Measurements from ENCODE around the gene LYZL1.
"Not testable (repeated sequence)": the region's sequence is repeated elsewhere in the genome, so short reads cannot be mapped to it uniquely, and the experiment has no call there.

LYZL1 gene

GRCh38 chr10:29310463-29310862 is 21.6 kb downstream of the LYZL1 start:
- not testable (repeated sequence) for FAIRE-seq

- no peak for FAIRE-seq
These were observed 24.2 kb downstream of the LYZL1 start for GRCh38 chr10:29313071-29313470.

- no peak for FAIRE-seq
These were observed 25.9 kb downstream of the LYZL1 start for GRCh38 chr10:29314726-29315125.

GRCh38 chr10:29315814-29316213 is 26.9 kb downstream of the LYZL1 start:
- no peak for FAIRE-seq

- no peak for FAIRE-seq
These were observed 27.6 kb downstream of the LYZL1 start for GRCh38 chr10:29316308-29317026.

GRCh38 chr10:29317027-29317420 is 28.2 kb downstream of the LYZL1 start:
- FAIRE-seq: no peak

- FAIRE-seq: peak; percentile 61
These were observed 28.7 kb downstream of the LYZL1 start for GRCh38 chr10:29317423-29318021.

- FAIRE-seq: peak; percentile 94
These were observed 29.5 kb downstream of the LYZL1 start for GRCh38 chr10:29318141-29319071.

- no peak for FAIRE-seq
These were observed 30.4 kb downstream of the LYZL1 start for GRCh38 chr10:29319205-29319781.

GRCh38 chr10:29320680-29321121 is 31.8 kb downstream of the LYZL1 start:
- not testable (repeated sequence) for FAIRE-seq

GRCh38 chr10:29321656-29322055 is 32.8 kb downstream of the LYZL1 start:
- no peak for FAIRE-seq

- FAIRE-seq: no peak
These were observed 34.0 kb downstream of the LYZL1 start for GRCh38 chr10:29322918-29323317.

- no peak for FAIRE-seq
These were observed 34.5 kb downstream of the LYZL1 start for GRCh38 chr10:29323367-29323766.

- FAIRE-seq: no peak
These were observed 35.5 kb downstream of the LYZL1 start for GRCh38 chr10:29324220-29324841.

- FAIRE-seq: no peak
These were observed 37.4 kb downstream of the LYZL1 start for GRCh38 chr10:29326299-29326698.

GRCh38 chr10:29326886-29327745 is 38.2 kb downstream of the LYZL1 start:
- FAIRE-seq: no peak

GRCh38 chr10:29327746-29328102 is 38.9 kb downstream of the LYZL1 start:
- FAIRE-seq: no peak

GRCh38 chr10:29328983-29329382 is 40.1 kb downstream of the LYZL1 start:
- FAIRE-seq: no peak

- no peak for FAIRE-seq
These were observed 40.5 kb downstream of the LYZL1 start for GRCh38 chr10:29329420-29329819.

GRCh38 chr10:29332061-29332760 is 43.3 kb downstream of the LYZL1 start:
- FAIRE-seq: no peak

GRCh38 chr10:29332761-29333148 is 43.9 kb downstream of the LYZL1 start:
- FAIRE-seq: no peak
